Measurements from ENCODE around the gene VWA3A.

The VWA3A gene

DNA sequence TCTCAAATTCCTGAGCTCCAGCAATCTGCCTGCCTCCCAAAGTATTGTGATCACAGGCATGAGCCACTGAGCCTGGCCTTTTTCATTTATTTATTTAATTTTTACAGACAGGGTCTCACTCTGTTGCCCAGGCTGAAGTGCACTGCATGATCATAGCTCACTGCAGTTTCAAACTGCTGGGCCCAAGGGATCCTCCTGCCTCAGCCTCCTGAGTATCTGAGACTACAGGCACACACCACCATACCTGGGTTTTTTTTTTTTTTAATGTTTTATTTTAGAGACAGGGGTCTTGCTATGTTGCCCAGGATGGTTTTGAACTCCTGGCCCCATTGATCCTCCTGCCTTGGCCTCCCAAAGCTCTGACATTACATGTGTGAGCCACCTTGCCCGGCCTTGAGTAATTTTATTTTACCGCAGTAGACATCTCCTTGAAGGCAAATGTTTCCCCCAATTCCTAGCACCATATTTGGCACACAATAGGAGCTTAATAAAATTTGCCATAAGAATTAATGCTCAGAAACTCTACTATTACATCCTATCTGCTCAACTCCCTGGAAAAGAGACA, 111.8 kb downstream of the VWA3A start:
- DNase-seq (ENCODE audit: low read depth), result no peak

GRCh38 chr16:22205577-22206012, 113.3 kb downstream of the VWA3A start:
- no peak for DNase-seq (ENCODE audit: low read depth)

GRCh38 chr16:22206013-22206841, 113.9 kb downstream of the VWA3A start, which contains the start of gene EEF2K:
Gene EEF2K (plus strand): TSS chr16:22206278. CDS start chr16:22225730, 19,452 bp downstream.
- DNase-seq (ENCODE audit: low read depth), result peak; percentile 64

Measured in stimulated activated CD8-positive, alpha-beta memory T cell treated with anti-CD3 and anti-CD28 coated beads, Interleukin-7, amount 100 ng/mL, for 24 hours (primary cell).